K562 treated with DMSO at 1 percent for 12 hours (cell line): ENCODE data around the gene PYCR2. TPM values are rescaled to one million over a fixed set of nuclear protein-coding genes. Genes with fewer than 3 reads are reported as not detected.

Source experiments
- total RNA-seq: library from RNA; unstranded; fragments of 300-600 nt; gene quantifications from 2 replicates; pipeline ENCODE4 v1.2.3, GENCODE V29; 2022; ENCODE audit not compliant: insufficient read depth

PYCR2 gene
- total RNA-seq, result 185 and 200 TPM in 2 replicates

GRCh38 chr1:225923692-225924555 is at the start of gene PYCR2:
Gene PYCR2 (minus strand): TSS chr1:225924250. CDS start chr1:225924110, 140 bp downstream.

GRCh38 chr1:225941187-225941941 is 17.3 kb upstream of the PYCR2 start, which contains the start of gene LEFTY2:
Gene LEFTY2 (minus strand): TSS chr1:225941220. CDS start chr1:225941140, 80 bp downstream.

GRCh38 chr1:225888898-225889601 is 35.0 kb downstream of the PYCR2 start, which contains the start of gene LEFTY1:
Gene LEFTY1 (minus strand): TSS chr1:225889146. CDS start chr1:225889066, 80 bp downstream.

GRCh38 chr1:225881959-225882693 is 41.9 kb downstream of the PYCR2 start, which contains the start of gene TMEM63A:
Gene TMEM63A (minus strand): TSS chr1:225882380. CDS start chr1:225877580, 4,800 bp downstream.

Other genes starting within 250 kb of the PYCR2 start
- 217 and 289 TPM in 2 replicates for gene SRP9, start 146.4 kb downstream of the PYCR2 start, total RNA-seq
- 41.9 and 49.0 TPM in 2 replicates for gene EPHX1, start 114.1 kb downstream of the PYCR2 start, total RNA-seq
- gene TMEM63A, start 41.9 kb downstream of the PYCR2 start, total RNA-seq, result 10.8 and 40.2 TPM in 2 replicates
- gene LEFTY1, start 35.1 kb downstream of the PYCR2 start, total RNA-seq, result not detected in 2 replicates
- 0.41 TPM in 1 of 2 replicates, not detected in the other for gene LEFTY2, start 17.0 kb upstream of the PYCR2 start, total RNA-seq
- gene SDE2, start 75.1 kb upstream of the PYCR2 start, total RNA-seq, result 9.6 and 19.2 TPM in 2 replicates
- 557 and 703 TPM in 2 replicates for gene H3-3A, start 138.5 kb upstream of the PYCR2 start, total RNA-seq